Measurements from ENCODE around the gene UBE3C.
"Not testable (repeated sequence)": the region's sequence is repeated elsewhere in the genome, so short reads cannot be mapped to it uniquely, and the experiment has no call there.

UBE3C gene

DNA sequence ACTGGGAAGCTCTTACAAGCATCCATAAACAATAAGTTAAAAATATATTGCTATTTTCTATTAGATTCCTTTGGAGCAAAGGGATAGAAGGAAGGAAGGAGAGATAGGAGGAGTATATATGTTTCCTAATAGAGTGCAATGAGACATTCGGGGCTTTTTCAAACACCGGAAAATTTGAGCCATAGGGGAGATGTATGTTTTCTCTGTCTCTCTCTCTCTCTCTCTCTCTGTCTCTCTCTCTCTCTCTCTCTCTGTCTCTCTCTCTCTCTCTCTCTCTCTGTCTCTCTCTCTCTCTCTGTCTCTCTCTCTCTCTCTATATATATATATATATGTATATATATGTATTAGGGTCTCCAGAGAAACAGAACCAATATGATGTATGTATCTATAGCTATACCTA is 7.9 kb upstream of the UBE3C start:
- DNase-seq (ENCODE audit: low spot score), result not testable (repeated sequence)

- no peak for DNase-seq (ENCODE audit: low spot score)
Observed at GRCh38 chr7:157132796-157133195, 5.9 kb upstream of the UBE3C start.

- DNase-seq (ENCODE audit: low spot score), result no peak
Observed at GRCh38 chr7:157133304-157133703, 5.4 kb upstream of the UBE3C start.

GRCh38 chr7:157136372-157136771 is 2.4 kb upstream of the UBE3C start:
- DNase-seq (ENCODE audit: low spot score), result no peak

- no peak for DNase-seq (ENCODE audit: low spot score)
Observed at GRCh38 chr7:157138101-157138423, 664 bp upstream of the UBE3C start.

- DNase-seq (ENCODE audit: low spot score), result peak; percentile 68
Observed at GRCh38 chr7:157139111-157139809, 534 bp downstream of the UBE3C start.

- no peak for DNase-seq (ENCODE audit: low spot score)
Observed at GRCh38 chr7:157139810-157140510, 1.2 kb downstream of the UBE3C start.

- DNase-seq (ENCODE audit: low spot score), result no peak
Observed at GRCh38 chr7:157140511-157140905, 1.8 kb downstream of the UBE3C start.

GRCh38 chr7:157141525-157142060 is 2.9 kb downstream of the UBE3C start:
- DNase-seq (ENCODE audit: low spot score), result no peak

DNA sequence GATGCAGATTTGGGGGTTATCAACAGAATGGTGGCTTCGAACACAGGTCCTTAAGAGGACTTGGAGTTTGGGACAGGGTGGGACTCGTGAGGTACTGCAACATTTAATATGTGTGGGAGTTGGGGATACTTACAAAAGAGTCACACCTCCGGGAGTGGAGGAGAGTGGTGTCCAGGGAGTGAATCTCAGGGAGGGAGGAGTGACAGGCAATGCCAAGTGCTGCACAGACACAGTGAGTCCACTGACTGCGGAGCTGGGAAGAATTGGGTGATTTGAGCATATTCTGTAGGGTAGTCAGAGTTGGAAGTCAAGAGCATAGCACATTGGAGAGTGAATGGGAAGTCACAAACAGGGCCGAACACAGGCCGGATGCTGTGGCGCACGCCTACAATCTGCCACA is 5.1 kb downstream of the UBE3C start:
- DNase-seq (ENCODE audit: low spot score), result no peak

DNA sequence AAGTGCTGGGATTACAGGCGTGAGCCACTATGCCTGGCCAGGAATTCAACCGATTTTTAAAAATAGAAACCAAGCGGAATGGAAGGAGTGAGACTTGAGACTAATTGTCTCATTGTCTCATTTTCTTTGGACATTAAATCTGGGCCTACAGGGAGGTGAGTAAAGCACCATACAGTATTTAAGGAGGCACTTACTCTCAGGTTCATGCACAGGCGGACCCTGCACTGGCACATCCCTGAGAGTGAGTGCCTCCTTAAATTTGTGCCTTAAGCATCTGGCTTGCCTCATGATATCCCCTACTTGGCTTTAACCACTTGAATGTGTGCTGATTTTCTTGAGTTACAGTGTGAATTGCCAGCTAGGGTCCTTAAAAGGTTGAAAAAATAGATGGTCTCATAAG is 10.6 kb downstream of the UBE3C start:
- DNase-seq (ENCODE audit: low spot score), result no peak

- DNase-seq (ENCODE audit: low spot score), result no peak
Observed at GRCh38 chr7:157150882-157151281, 12.2 kb downstream of the UBE3C start.

DNA sequence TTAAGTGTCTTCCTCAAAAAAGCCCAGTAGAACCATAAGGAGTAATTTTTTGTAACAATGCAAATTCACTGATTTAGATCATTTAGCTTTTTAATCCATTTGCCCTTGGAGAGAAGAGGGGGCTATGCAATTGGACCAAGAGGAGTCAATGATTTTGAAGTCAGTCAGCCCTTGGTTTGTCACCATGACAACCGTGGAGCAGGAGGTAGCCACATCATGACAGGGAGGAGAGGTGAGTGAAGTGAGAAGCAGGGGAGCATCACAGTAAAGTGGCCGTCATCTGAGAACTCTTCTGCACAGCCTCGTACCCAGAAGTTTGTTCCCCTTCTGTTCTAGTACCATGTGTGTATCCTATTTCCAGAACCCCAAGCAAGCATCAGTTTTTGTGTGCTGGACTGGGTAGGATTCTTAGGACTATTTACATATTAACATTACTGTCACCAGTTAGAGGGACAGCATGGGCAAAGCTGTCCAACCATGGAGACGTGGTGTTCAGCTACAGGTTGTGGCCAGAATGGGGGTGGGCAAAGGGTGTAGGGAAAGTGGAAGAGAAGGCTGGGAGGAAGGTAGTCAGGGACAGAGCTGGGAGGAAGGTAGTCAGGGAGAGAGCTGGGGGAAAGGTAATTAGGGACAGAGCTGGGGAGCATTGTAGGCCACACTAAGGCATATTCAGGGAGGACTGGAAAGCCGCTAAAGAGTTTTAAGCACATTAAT is 13.1 kb downstream of the UBE3C start:
- DNase-seq (ENCODE audit: low spot score), result no peak

- no peak for DNase-seq (ENCODE audit: low spot score)
Observed at GRCh38 chr7:157152391-157152937, 13.7 kb downstream of the UBE3C start.

DNA sequence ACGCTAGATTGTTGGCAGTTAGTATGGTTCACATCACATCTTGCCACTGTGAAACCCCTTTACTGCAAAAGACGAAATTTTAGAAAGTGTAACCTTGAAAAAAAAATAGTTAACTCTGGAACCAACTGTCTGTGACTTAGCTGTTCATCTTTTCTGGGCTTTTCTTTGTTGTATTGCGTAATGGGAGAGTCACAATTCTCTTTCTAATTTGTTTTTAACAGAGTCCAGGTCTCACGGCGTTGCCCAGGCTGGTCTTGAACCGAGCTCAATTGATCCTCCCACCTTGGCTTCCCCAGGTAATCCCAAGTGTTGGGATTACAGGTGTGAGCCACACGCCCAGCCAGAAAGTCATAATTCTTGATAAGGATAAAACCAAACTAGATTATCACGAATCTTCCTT is 14.5 kb downstream of the UBE3C start:
- DNase-seq (ENCODE audit: low spot score), result no peak

GRCh38 chr7:157155959-157156358 is 17.2 kb downstream of the UBE3C start:
- DNase-seq (ENCODE audit: low spot score), result no peak

DNA sequence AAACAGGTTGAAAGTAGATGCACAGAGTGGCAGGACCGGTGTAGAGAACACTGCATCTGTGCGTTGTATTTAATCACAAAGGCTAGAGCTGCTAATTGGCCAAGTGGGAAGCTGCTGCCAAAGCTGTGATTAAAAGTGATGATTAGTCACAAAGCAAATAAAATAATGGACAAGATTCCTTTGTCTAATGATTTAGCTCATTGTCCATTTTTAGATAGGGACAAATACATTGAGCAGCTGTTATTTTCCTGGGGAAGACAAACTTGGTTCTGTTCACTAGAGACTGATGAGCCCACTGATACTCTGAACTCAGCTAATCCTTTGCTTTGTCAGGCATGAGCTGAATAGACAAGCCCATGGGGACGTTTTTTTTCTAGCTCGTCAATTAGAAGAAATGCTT is 19.7 kb downstream of the UBE3C start:
- DNase-seq (ENCODE audit: low spot score), result no peak

DNA sequence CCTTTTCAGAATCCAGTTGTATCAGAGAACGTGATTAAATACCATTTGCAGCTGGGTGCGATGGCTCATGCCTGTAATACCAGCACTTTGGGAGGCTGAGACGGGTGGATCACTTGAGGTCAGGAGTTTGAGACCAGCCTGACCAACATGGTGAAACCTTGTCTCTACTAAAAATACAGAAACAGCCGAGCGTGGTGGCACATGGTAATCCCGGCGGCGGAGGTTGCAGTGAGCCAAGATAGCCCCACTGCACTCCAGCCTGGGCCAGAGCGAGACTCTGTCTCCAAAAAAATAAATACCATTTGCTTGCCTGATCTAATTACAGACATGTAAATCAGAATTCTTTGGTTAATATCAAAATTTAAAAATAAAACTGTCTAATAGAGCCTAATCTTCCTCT is 20.8 kb downstream of the UBE3C start:
- DNase-seq (ENCODE audit: low spot score), result not testable (repeated sequence)

GRCh38 chr7:157160433-157160832 is 21.7 kb downstream of the UBE3C start:
- no peak for DNase-seq (ENCODE audit: low spot score)

DNA sequence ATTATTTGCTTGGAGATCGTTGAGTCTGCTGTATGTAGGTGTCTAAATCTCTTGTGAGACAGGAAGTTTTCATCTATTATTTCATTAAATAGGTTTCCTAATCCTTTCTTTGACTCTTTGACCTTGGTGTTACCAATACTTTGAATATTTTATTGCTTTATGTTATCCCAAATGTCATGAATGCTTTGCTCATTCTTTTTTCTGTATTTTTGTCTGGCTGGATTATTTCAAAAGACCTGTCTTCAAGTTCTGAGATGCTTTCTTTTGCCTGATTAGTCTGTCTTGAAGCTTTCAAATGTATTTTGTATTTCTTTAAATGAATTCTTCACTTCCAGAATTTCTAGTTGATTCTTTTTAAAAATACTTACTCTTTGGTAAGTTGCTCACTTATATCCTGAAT is 27.3 kb downstream of the UBE3C start:
- no peak for DNase-seq (ENCODE audit: low spot score)

DNA sequence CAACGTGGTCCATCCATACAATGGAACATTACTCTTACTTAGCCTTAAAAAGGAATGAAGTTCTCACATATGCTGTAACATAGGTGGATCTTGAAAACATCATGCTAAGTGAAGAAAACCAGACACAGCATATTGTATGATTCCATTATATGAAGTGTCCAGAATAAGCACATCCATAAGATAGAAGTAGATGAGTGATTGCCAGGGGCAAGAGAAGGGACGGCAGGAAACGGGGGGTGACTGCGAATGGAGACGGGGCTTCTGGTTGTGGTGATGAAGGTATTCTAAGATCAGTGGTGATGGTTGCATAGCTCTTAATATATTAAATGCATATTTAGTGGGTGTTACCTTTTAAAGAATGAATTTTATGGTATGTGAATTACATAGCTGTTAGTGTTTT is 29.8 kb downstream of the UBE3C start:
- DNase-seq (ENCODE audit: low spot score), result no peak

DNA sequence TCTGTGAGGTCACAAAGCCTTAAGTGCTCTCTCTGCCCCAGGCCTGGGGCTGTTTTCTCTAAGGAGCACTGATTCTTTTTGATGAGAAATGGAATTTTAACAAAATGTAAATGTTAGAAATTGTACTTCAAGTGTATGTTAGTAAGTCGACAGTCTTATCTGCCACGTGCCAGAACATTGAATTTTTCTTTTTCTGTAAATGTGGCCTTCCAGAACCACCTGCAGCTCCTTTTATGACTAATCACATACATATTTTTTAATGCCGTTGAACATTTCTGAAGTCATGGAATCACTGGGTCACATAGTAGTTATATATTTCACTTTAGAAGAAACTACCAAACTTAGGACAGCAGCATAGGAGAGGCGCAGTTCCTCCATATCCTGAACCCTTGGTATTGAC is 38.0 kb downstream of the UBE3C start:
- no peak for DNase-seq (ENCODE audit: low spot score)
